ENCODE measurements around the gene LGALS8. TPM values are rescaled to one million over a fixed set of nuclear protein-coding genes. Genes with fewer than 3 reads are reported as not detected.

LGALS8 gene
- polyA plus RNA-seq, 1 donor (not counting 4 experiments of a cell fraction or from before 2014, with no cell fraction given), result 75.2 TPM

DNA sequence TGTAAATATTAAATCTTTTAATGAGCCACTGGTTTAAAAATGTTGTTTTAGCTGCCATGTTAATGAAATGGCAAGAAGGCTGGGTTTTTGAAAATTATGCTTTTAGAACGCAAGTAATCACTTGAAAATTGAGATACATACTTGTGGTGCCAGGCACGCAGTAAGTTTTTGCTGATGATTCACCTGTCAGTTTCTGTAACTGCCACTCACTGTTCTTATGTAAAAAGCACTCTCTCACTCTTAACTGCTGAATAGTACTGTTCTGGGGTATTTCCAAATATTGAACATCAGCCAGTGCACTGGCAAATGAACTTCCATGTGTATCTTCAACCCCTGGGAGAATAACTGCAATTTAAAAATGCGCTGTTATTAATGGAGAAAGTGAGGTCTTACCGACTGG lies 17.9 kb downstream of the LGALS8 start:
- DNase-seq (ENCODE audit: low read depth, low spot score), result no peak
- dilution Hi-C loops (cut with MboI; ENCODE audit: extremely low pct_ligation_motif_present, low sequenced_read_pairs), result no loop called here

DNA sequence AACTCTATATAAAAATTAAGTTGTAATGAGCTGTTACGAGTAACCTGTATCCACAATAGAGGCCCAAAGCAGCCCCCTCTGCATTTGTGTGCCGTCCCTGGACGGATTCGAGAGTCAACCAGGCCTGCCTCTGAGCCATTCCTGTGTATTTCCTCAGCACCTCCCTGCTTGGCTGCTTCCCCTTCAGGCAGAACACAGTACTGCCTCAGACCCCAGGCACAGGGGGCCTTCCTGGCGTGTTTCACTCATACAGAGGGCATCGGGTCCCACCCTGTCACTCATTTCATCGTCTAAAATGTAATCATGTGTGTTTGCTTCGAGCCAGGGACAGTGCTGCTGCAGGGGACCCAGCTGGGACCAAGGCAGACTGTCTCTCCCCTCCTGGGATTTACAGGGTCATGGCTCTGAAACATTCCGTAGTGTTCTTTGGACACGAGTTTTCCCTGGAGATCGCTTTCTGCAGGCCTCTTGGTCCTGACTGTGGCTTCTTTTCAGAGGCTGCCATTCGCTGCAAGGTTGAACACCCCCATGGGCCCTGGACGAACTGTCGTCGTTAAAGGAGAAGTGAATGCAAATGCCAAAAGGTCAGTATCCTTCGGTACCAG lies 19.4 kb downstream of the LGALS8 start:
- Histone ChIP-seq H2AFZ (ENCODE audit: control insufficient read depth, low read length) (no peak overlapping the region), H3K9me1 (ENCODE audit: control insufficient read depth, extremely low read depth, insufficient read depth, low read length) (no peaks in the 10 kb centered on the region), H3K36me3 (ENCODE audit: control insufficient read depth in 2 of 2, extremely low read depth in 1 of 2, insufficient read depth in 2 of 2, low read length in 2 of 2) (peaks cover 20 to 27% of the 10 kb centered on the region in 2 experiments), H3K79me2 (ENCODE audit: control insufficient read depth, insufficient read depth, low read length) (no peaks in the 10 kb centered on the region), H3K27me3 (ENCODE audit: control insufficient read depth, extremely low read depth, insufficient read depth, low read length) (no peaks in the 10 kb centered on the region), H3K4me2 (ENCODE audit: control insufficient read depth, extremely low read depth, insufficient read depth, low read depth, low read length) (no peak overlapping the region), H3K27ac (ENCODE audit: control insufficient read depth, insufficient read depth, low read length) (no peak overlapping the region), H3K4me3 (ENCODE audit: control insufficient read depth in 2 of 3, extremely low read depth in 1 of 3, insufficient read depth in 2 of 3, low read depth in 1 of 3, low read length in 3 of 3) (no peak overlapping the region), H4K20me1 (ENCODE audit: control insufficient read depth, extremely low read depth, insufficient read depth, low read length) (no peaks in the 10 kb centered on the region), H3K9ac (ENCODE audit: control insufficient read depth, extremely low read depth, insufficient read depth, low read length) (no peak overlapping the region), H3K4me1 (ENCODE audit: control insufficient read depth, extremely low read depth, insufficient read depth, low read length) (peaks cover 8% of the 10 kb centered on the region), H3K9me3 (ENCODE audit: control insufficient read depth, low read depth, low read length) (no peaks in the 10 kb centered on the region)
- TF ChIP-seq EZH2 (IDR thresholded peaks at IDR 0.05; ENCODE audit: low read length), result no peak
- TF ChIP-seq, protein P1, sequence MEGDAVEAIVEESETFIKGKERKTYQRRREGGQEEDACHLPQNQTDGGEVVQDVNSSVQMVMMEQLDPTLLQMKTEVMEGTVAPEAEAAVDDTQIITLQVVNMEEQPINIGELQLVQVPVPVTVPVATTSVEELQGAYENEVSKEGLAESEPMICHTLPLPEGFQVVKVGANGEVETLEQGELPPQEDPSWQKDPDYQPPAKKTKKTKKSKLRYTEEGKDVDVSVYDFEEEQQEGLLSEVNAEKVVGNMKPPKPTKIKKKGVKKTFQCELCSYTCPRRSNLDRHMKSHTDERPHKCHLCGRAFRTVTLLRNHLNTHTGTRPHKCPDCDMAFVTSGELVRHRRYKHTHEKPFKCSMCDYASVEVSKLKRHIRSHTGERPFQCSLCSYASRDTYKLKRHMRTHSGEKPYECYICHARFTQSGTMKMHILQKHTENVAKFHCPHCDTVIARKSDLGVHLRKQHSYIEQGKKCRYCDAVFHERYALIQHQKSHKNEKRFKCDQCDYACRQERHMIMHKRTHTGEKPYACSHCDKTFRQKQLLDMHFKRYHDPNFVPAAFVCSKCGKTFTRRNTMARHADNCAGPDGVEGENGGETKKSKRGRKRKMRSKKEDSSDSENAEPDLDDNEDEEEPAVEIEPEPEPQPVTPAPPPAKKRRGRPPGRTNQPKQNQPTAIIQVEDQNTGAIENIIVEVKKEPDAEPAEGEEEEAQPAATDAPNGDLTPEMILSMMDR (optimal IDR thresholded peaks at IDR 0.05 in 1 of 3, IDR thresholded peaks at IDR 0.05 in 1 of 3, conservative IDR thresholded peaks at IDR 0.05 in 1 of 3; ENCODE audit: extremely low read depth in 1 of 3, insufficient read depth in 2 of 3, low read length in 3 of 3), result no peak
- no peak for FAIRE-seq
- no peak for DNase-seq (ENCODE audit: low read depth, low spot score)
- dilution Hi-C loops (cut with MboI; ENCODE audit: extremely low pct_ligation_motif_present, low sequenced_read_pairs), result no loop called here

More for the DNA sequence above, 17.9 kb downstream of the LGALS8 start:
- no peak for FAIRE-seq
- no peaks in the 10 kb centered on the region for H4K20me1 ChIP-seq (ENCODE audit: control insufficient read depth, extremely low read depth, insufficient read depth, low read length)
- no peaks in the 10 kb centered on the region for H3K9me1 ChIP-seq (ENCODE audit: control insufficient read depth, extremely low read depth, insufficient read depth, low read length)
- no peak overlapping the region for H3K27ac ChIP-seq (ENCODE audit: control insufficient read depth, insufficient read depth, low read length)
- no peaks in the 10 kb centered on the region for H3K27me3 ChIP-seq (ENCODE audit: control insufficient read depth, extremely low read depth, insufficient read depth, low read length)
- TF ChIP-seq EZH2 (IDR thresholded peaks at IDR 0.05; ENCODE audit: low read length), result no peak
- TF ChIP-seq, protein P1 (optimal IDR thresholded peaks at IDR 0.05 in 1 of 3, IDR thresholded peaks at IDR 0.05 in 1 of 3, conservative IDR thresholded peaks at IDR 0.05 in 1 of 3; ENCODE audit: extremely low read depth in 1 of 3, insufficient read depth in 2 of 3, low read length in 3 of 3), result no peak
- no peaks in the 10 kb centered on the region for H3K79me2 ChIP-seq (ENCODE audit: control insufficient read depth, insufficient read depth, low read length)
- peaks cover 11 to 21% of the 10 kb centered on the region in 2 experiments for H3K36me3 ChIP-seq (ENCODE audit: control insufficient read depth in 2 of 2, extremely low read depth in 1 of 2, insufficient read depth in 2 of 2, low read length in 2 of 2)
- H3K9me3 ChIP-seq (ENCODE audit: control insufficient read depth, low read depth, low read length), result no peaks in the 10 kb centered on the region
- no peak overlapping the region for H3K4me3 ChIP-seq (ENCODE audit: control insufficient read depth in 2 of 3, extremely low read depth in 1 of 3, insufficient read depth in 2 of 3, low read depth in 1 of 3, low read length in 3 of 3)
- no peak overlapping the region for H2AFZ ChIP-seq (ENCODE audit: control insufficient read depth, low read length)
- peaks cover 8% of the 10 kb centered on the region for H3K4me1 ChIP-seq (ENCODE audit: control insufficient read depth, extremely low read depth, insufficient read depth, low read length)
- H3K4me2 ChIP-seq (ENCODE audit: control insufficient read depth, extremely low read depth, insufficient read depth, low read depth, low read length), result no peak overlapping the region
- H3K9ac ChIP-seq (ENCODE audit: control insufficient read depth, extremely low read depth, insufficient read depth, low read length), result no peak overlapping the region
